HG03097 (cell line): ENCODE measurements around the gene IL18BP.

Source experiments
- ATAC-seq: cut with Tn5 transposase; IDR thresholded peaks from one replicate; pipeline ENCODE4 v1.9.1; 2021; ENCODE audit not compliant: unreplicated experiment, low FRiP score

The IL18BP gene

GRCh38 chr11:71998649-71999310 is at the start of gene IL18BP:
TSS of gene IL18BP (plus strand) at chr11:71998909. CDS start at chr11:71999985, 1,076 bp downstream.
- ATAC-seq: no peak

- no peak for ATAC-seq
Measured at GRCh38 chr11:71949034-71949433, 49.7 kb upstream of the IL18BP start.

- no peak for ATAC-seq
Measured at GRCh38 chr11:71951741-71952310, 46.9 kb upstream of the IL18BP start.

DNA sequence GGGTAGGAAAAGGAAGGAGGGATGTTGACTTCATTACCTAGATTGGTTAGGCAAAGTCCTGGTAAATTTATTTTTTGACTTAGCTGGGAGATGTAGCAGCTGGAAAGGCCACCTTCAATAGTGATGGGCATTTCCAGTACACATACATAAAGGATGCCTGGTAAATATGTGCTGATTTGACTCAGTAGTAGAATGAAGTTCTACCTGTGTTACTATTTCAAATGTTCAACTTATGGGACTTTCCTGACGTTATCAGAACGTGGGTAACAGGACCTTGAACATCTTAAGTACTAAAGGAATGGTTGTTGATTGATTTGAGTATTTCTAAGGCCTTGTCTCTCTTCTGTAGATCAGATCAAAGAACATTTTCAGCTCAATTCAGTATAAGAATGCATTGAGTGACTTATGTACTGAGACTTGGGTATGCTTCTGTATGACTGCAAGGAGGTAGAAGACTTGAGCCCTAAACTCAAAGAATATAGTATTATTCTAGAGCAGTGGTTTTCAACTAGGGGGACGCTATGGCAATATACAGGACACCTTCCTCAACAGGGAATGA is 42.7 kb upstream of the IL18BP start:
- no peak for ATAC-seq

DNA sequence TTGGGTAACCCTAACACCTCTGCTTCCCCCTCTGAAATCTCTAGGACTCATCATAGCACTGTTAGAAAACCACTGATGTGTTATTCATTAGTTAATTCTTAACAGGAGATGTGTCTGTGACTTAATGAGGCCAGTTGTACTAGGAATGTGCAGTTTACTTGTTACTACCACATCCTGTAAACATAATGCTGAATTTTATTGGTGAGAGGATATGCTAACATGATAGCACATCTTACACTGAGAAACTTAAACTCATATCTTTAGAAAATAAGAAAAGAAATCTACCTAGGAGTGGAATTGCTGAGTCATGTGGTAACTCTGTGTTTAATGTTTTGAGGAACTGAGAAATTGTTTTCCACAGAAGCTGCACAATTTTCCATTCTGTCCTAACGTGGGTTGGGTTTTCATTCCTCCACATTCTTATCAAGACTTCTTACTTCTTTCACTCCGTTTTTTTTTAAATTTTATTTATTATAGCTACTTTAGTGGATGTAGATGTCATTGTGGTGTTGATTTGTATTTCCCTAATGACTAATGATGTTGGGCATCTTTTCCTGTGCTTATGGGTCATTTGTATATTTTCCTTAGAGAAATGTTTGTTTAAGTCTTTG is 36.2 kb upstream of the IL18BP start:
- ATAC-seq: peak; percentile 66

DNA sequence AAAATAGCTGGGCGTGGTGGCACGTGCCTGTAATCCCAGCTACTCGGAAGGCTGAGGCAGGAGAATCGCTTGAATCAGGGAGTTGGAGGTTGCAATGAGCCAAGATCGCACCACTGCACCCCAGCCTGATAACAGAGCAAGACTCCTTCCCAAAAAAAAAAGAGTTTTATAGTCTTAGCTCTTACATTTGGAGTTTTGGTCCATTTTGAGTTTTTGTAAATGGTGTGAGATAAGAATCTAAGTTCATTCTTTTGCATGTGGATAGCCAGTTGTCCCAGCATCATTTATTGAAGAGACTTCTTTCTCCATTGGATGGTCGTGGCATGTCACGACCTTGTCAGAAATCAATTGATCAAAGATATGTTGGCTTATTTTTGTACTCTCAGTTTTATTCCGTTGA is 35.2 kb upstream of the IL18BP start:
- no peak for ATAC-seq

- ATAC-seq: no peak
Measured at GRCh38 chr11:71964641-71965040, 34.1 kb upstream of the IL18BP start.

DNA sequence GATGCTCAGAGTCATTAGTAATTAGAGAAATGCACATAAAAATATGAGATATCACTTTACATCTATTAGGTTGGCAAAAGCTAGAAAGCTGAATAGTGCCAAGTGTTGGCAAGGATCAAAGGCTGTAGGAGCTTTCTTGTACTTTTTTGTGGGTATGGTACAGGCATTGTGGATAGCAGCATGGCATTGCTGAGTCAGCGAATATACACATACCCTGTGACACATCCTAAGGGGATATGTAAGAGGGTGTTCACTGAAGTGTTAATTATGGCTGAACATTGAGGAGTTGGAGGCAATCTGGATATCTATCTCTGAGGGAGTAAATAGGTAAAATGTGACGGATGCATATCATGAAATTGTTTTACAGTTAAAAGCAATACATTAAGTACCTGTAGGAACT is 27.0 kb upstream of the IL18BP start:
- ATAC-seq: no peak

GRCh38 chr11:71976551-71976950 is 22.2 kb upstream of the IL18BP start:
- no peak for ATAC-seq

DNA sequence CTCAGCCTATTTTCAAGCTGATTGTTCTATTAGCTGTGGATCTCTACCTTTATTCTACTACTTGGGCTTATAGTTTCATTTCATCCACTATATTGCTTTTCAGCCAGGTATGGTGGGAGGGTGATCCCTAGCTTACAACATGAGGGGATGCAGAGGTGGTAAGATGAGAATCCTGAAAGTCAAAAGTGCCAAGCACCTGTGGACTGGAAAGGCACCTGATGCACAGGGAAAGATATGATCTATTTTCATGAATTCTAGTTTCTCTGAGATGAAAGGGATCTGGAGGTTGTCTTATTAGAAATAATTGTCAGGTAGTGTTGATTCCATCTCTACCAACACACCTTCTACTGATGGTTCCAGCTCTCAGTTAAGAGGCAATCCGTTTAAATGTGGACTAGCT is 21.6 kb upstream of the IL18BP start:
- no peak for ATAC-seq

DNA sequence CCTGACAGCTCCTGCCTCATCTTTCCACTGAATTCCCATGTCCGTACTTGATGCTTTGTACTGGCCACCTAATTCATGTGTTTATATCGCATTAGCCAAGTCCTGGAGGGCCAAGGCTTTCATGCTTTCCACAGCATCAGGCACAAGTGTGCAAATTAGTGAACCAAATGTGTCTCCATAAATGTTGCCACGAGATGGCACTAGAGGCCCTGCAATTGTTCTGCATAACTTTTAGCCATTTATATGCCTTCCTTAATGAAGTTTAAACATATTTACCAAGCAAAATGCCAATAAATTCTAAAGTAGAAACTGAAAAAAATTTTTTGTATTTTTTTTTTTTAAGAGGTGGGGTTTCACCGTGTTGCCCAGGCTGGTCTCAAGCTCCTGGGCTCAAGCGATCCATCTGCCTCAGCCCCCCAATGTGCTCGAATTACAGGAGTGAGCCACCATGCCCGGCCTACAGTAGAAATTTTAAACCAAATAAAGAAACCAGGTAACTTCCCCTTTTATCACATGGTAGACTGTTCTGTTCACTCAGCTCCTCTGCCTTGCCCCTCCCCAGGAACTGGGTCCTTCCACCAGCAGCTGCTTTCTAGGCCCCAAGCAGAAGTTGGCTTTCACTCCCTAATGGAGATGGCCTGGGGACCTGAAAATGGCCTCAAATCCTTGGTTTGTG is 20.8 kb upstream of the IL18BP start:
- ATAC-seq: no peak

DNA sequence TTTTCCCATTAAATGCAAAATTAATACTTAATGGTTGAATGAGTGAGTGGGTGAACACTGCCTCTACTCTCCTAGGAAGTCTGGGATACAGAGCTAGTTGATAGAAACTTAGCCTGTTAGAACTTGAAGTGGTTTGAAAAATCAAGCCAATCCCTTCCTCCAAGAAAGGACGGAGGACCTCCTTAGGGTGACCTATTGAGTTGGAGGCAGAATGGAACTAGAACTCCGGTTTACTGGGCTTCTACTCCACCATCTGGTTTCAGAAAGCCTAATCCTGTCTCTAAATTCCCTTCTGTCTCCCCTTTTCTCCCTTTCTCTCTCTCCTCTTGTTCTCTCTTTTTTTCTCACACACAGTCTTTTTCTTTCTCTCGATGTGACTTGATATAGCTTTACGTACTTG is 19.6 kb upstream of the IL18BP start:
- no peak for ATAC-seq

GRCh38 chr11:71979602-71980001 is 19.1 kb upstream of the IL18BP start:
- ATAC-seq: no peak

GRCh38 chr11:71986131-71986530 is 12.6 kb upstream of the IL18BP start:
- no peak for ATAC-seq

GRCh38 chr11:71987521-71987920 is 11.2 kb upstream of the IL18BP start:
- no peak for ATAC-seq

GRCh38 chr11:71988050-71988449 is 10.7 kb upstream of the IL18BP start:
- no peak for ATAC-seq

DNA sequence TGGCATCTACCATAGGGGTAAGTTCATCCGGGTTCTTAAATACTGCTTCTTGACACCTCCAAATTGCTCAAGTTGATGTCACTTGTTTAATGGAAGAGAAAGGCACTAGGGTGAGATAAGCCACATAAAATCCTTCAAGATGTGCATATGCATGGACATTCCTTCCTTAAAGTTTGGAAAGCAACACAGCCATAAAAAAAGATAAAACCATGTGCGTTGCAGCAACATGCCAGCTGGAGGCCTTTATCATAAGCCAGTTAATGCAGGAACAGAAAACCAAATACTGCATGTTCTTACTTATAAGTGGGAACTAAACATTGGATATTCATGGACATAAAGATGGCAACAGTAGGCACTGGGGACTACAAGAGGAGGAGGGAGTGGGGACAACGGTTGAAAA is 8.0 kb upstream of the IL18BP start:
- no peak for ATAC-seq

- peak; percentile 37 for ATAC-seq
Measured at GRCh38 chr11:71991494-71991893, 7.2 kb upstream of the IL18BP start.

DNA sequence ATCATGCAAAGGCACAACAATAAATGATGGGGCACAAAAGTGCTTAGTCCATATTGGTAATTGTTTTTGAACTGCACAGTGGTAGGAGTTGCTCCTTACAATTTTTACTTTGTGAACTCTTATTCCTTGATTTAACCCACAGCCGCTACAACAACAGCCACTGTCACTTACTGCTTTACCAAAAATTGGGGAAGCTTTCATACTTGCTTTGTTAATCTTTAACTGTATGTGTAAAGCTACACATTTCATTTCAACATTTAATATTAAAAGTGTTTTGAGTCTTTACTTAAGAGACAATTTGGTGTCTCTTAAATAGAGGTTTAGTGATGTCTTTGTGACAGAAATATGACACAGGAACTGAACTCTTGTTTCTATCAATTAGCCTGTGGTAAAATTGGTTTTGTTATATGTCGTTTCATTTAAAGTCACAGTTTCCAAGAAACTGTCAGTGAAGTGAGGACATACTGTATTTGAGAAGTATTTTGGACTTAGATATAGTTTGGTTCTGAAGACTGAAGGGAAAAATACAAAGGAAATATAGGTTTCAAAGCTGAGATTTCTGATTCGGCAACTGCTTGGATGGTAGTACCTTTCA is 6.5 kb upstream of the IL18BP start:
- ATAC-seq: no peak

DNA sequence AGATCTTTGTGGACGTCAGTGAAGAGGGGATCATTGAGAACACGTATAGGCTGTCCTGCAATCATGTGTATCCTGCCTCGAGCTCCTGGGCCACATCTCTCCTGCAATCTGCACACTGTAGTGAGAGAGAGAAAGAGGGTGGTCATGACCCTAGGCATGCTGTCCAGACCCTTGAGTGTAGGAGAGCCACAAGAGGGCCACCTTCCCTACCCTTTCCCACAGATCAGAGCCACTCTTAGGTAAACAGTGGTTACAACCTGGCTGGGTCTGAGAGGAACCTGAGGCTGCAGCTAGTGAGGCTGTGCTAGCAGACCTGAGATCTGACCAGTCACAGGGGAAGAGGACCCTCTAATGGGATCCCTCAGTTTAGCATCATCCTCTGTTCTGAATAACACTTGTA is 3.9 kb upstream of the IL18BP start:
- ATAC-seq: no peak

GRCh38 chr11:71995726-71996291 is 2.9 kb upstream of the IL18BP start:
- no peak for ATAC-seq
